Smooth muscle cell of the brain vasculature (primary cell): ENCODE results near the gene PTCH2.
A peak's percentile ranks its signal among the peaks of the same experiment; 100 is the strongest.
"Not testable (repeated sequence)": the region's sequence is repeated elsewhere in the genome, so short reads cannot be mapped to it uniquely, and the experiment has no call there.

ENCODE experiments used
- DNase-seq: peaks from one replicate; pipeline ENCODE4 v3.0.0-alpha.2; 2012; ENCODE audit warnings: low read depth, low spot score

Gene PTCH2

GRCh38 chr1:44820328-44821239 is 22.5 kb downstream of the PTCH2 start:
- no peak for DNase-seq

DNA sequence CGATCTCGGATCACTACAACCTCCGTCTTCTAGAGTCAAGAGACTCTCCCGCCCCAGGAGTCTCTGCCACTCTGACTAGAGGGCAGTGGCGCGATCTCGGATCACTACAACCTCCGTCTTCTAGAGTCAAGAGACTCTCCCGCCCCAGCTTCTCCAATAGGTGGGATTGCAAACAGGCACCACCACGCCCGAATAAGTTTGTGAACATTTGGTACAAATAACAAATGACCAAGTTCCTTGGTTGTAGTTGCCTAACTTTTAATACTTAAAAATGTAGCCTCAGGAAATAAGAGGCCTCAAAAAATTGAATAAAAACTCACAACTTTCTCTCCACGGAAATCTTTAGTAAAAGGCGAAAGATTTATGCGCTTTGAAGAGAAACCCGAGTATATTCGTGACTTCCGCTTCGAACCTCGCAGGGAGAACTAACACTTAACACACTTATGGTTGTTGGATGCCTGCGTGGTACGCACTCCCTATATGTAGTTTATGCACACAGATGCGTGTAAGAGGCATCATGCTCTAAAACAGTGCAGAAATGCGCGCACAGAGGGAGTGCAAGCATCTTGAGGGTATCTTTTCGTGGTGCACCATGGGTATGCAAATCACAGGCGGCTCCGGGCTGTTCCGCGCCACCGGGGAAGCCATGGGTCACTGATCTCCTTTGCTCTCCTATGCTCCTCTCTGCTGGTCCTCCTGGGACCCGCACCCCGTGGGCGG is 23.3 kb downstream of the PTCH2 start:
- DNase-seq = no peak

GRCh38 chr1:44819196-44819607 is 23.9 kb downstream of the PTCH2 start:
- DNase-seq = no peak

DNA sequence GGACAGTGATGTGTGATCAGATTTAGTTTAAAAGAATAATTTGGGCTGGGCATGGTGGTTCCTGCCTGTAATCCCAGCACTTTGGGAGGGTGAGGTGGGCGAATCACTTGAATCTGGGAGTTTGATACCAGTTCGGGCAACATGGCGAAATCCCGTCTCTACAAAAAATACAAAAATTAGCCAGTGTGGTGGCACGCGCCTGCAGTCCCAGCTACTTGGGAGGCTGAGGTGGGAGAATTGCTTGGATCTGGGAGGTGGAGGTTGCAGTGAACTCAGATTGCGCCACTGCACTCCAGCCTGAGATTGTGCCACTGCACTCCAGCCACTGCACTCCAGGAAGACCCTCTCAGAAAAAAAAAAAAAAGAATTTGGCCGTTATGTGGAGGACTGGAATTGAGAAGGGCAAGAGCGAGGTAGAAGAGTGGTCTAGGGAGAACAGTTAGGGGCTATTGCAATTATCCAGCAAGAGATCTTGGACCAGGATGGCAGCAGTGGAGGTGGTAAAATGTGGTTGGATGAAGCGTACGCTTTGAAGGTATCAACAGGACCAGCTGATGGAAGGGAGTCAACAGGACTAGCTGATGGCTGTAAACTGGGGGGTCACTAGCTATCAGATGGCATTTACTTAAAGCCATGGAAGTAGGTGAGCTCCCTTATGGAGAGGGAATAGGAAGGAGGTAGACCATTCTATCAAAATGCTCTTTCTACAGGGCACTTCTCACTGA is 25.1 kb downstream of the PTCH2 start:
- no peak for DNase-seq

DNA sequence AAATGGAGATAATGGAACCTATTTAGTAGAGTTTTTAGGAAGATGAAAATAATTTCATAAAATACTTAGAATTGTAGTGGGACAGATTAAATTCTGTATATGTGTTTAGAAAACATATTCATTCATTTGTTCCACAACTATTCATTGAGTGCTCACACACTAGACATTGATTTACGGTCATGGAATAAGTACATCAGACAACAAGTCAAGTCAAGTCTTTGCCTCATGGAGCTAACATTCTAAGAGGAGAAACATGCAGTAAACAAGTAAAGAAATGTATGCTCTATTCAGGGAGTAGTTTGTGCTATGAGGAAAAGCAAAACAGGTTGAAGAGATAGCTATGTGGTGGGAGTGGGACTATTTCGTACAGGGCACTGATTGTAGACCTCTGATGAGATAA is 25.7 kb downstream of the PTCH2 start:
- DNase-seq = no peak

DNA sequence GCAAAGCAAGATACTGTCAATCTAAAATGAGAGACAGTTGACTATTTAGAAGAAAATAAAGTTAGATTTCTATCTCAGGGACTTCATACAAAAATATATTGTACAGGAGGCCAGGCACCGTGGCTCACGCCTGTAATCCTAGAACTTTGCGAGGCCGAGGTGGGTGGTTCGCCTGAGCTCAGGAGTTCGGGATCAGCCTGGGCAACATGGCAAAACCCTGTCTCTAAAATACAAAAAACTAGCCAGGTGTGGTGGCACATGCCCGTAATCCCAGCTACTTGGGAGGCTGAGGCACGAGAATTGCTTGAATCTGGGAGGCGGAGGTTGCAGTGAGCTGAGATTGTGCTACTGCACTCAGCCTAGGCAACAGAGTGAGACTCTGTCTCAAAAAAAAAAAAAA is 27.1 kb downstream of the PTCH2 start:
- not testable (repeated sequence) for DNase-seq

GRCh38 chr1:44812822-44813543 is 30.1 kb downstream of the PTCH2 start:
- no peak for DNase-seq

DNA sequence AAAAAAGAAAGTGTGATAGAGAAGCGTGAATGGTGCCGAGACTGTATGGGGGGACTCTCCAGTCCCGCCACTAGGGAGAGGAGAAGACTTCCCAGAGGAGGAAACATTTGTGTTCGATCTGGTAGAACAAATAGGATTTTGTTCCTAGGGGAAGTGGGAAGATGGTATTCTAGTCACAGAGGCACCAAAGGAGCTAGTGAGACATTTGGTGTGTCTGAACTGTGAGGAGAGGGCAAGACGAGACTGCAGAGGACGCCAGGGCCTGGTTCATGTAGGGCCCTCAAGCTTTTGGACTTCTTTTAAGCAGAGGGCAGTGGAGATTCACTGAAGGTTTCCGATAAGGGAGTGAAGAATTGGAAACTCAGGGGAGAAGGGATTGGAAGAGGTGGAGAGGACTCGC is 31.8 kb downstream of the PTCH2 start:
- DNase-seq = no peak

DNA sequence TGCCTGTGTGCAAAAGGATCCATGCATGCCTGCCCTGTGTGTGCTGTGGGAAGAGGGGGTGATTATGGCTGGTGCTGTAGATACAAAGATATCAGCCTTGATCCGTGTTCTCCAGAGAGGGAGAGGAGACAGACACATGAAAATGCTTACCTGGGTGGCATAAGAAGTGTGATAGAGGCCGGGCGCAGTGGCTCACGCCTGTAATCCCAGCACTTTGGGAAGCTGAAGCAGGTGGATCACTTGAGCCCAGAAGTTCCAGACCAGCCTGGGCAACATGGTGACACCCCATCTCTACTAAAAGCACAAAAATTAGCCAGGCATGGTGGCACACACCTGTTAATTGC is 32.3 kb downstream of the PTCH2 start:
- not testable (repeated sequence) for DNase-seq

GRCh38 chr1:44810101-44810761 is 32.8 kb downstream of the PTCH2 start:
- no peak for DNase-seq

GRCh38 chr1:44808938-44809917 is 33.8 kb downstream of the PTCH2 start:
- no peak for DNase-seq

- DNase-seq = no peak
Measured at GRCh38 chr1:44808063-44808937, 34.8 kb downstream of the PTCH2 start, which contains the start of gene BTBD19. TSS of gene BTBD19 (plus strand) at chr1:44808523. CDS start at chr1:44808821, 298 bp downstream.

DNA sequence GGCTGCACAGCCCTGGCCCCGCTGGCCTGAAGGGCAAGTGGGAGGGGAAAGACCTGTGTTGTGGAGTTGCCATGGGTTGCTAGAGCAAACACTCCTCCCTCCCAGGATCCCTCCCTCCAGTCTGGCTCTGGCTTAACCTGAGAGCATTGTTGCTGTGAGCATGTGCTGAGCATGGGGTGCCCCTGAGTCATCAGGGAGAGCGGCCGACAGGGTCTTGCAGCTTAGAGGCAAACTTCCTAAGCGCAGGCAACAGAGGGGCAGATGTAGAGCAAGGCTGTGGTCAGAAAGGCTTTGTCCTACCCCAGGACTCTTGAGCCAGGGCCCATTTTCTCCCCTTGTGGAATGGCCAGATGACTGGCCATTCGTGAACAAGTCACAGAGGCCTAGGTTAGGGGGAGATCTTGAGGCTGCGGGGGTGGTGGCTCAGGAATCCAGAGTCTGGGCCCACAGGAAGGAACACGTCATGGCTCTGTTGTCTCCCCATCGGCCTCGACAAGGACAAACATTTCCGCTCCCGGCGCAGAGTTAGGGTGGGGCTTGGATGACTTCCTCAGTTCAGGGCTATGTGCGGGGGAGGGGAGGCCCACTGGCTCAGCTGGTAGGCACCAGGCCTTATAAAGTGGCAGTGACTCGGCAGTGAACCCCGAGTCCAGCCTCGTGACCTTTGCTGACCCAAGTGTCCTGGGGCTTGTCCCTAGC is 35.5 kb downstream of the PTCH2 start:
- peak; percentile 99 for DNase-seq

GRCh38 chr1:44806704-44807363 is 36.2 kb downstream of the PTCH2 start, which contains the start of gene DYNLT4:
TSS of gene DYNLT4 (minus strand) at chr1:44807351. CDS start at chr1:44806668, 683 bp downstream.
- DNase-seq = no peak

- DNase-seq = no peak
Measured at GRCh38 chr1:44806025-44806703, 36.9 kb downstream of the PTCH2 start.

DNA sequence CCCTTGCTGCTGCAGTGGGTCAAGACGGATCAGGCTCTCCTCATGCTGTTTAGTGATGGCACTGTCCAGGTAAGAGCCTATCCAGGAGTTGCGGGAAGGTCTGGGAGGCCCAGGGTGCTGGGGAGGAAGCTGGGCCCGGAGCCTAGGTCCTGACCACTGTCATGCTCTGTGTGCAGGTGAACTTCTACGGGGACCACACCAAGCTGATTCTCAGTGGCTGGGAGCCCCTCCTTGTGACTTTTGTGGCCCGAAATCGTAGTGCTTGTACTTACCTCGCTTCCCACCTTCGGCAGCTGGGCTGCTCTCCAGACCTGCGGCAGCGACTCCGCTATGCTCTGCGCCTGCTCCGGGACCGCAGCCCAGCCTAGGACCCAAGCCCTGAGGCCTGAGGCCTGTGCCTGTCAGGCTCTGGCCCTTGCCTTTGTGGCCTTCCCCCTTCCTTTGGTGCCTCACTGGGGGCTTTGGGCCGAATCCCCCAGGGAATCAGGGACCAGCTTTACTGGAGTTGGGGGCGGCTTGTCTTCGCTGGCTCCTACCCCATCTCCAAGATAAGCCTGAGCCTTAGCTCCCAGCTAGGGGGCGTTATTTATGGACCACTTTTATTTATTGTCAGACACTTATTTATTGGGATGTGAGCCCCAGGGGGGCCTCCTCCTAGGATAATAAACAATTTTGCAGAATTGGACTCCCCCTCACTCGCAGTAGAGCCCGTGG is 37.6 kb downstream of the PTCH2 start:
- no peak for DNase-seq
